Gastroesophageal sphincter (tissue), 4 donors: ENCODE results near the gene SSUH2. TPM values are rescaled to one million over a fixed set of nuclear protein-coding genes. Genes with fewer than 3 reads are reported as not detected.

Experiments
- ATAC-seq: fragments of 150-250 bp; one replicate; pipeline ENCODE4 v1.9.1; 2016; ENCODE audit warnings: mild to moderate bottlenecking, moderate library complexity
- H3K27ac ChIP-seq, 4 donors: fragments of 200-600 bp; sonication (generic) in 3 of 4; 1 replicate in 3 of 4; 2 replicates in 1 of 4; pipeline ENCODE4 v1.5.1; 2016 to 2019
- H3K27me3 ChIP-seq: fragments of 200-600 bp; sonication (generic); one replicate; pipeline ENCODE4 v1.5.1; 2019
- H3K36me3 ChIP-seq, 2 donors: fragments of 200-600 bp; sonication (generic); one replicate each; pipeline ENCODE4 v1.5.1; 2019; ENCODE audit warnings: control low read depth in 1 of 2
- H3K4me1 ChIP-seq, 3 donors: fragments of 200-600 bp; sonication (generic); 1 replicate in 2 of 3; 2 replicates in 1 of 3; pipeline ENCODE4 v1.5.1; 2016 to 2019; ENCODE audit warnings: control low read depth in 2 of 3
- H3K4me3 ChIP-seq, 2 donors: fragments of 200-600 bp; sonication (generic); one replicate each; pipeline ENCODE4 v1.5.1; 2019; ENCODE audit warnings: mild to moderate bottlenecking in 1 of 2, moderate library complexity in 1 of 2
- H3K9me3 ChIP-seq, 3 donors: fragments of 200-600 bp; sonication (generic); one replicate each; pipeline ENCODE4 v1.5.1; 2017 to 2019; ENCODE audit warnings: control low read depth in 2 of 3
- EP300 ChIP-seq: sonication (generic); formaldehyde crosslinking; IDR thresholded peaks from one replicate; pipeline ENCODE4 v1.6.1; 2017; ENCODE audit warnings: antibody characterized with exemption, mild to moderate bottlenecking
- POLR2A ChIP-seq, 2 donors: fragments of 450-650 bp; IDR thresholded peaks; one replicate each; pipeline ENCODE4 v1.6.1; 2017; ENCODE audit warnings: antibody characterized with exemption in 2 of 2, mild to moderate bottlenecking in 2 of 2, moderate library complexity in 1 of 2
- POLR2AphosphoS5 ChIP-seq: sonication (generic); formaldehyde crosslinking; IDR thresholded peaks from one replicate; pipeline ENCODE4 v1.6.1; 2017; ENCODE audit warnings: antibody characterized with exemption
- WGBS, 2 donors: methylation state at CpG; one replicate each; pipeline ENCODE4 v1.1.5; 2018; ENCODE audit warnings: low coverage in 1 of 2; 5-methylcytosine and 5-hydroxymethylcytosine counted together
- total RNA-seq, 4 donors: library from RNA; depleted of rRNA; stranded (reverse); fragments of >200 nt; gene quantifications; one replicate each; pipeline ENCODE4 v1.1.0, GENCODE V29; 2016
- TF ChIP-seq, protein P1 (sequence below), 4 experiments: fragments of 200-600 bp in 2 of 4; fragments of 450-650 bp in 2 of 4; sonication (generic) in 1 of 4; IDR thresholded peaks; one replicate each; pipeline ENCODE4 v1.5.1; 2017 to 2019; ENCODE audit warnings: antibody characterized with exemption in 4 of 4, mild to moderate bottlenecking in 2 of 4, moderate library complexity in 2 of 4

Gene SSUH2
- total RNA-seq, 4 donors from 2014 or later = 0.27 to 3.8 TPM; not detected in 2

DNA sequence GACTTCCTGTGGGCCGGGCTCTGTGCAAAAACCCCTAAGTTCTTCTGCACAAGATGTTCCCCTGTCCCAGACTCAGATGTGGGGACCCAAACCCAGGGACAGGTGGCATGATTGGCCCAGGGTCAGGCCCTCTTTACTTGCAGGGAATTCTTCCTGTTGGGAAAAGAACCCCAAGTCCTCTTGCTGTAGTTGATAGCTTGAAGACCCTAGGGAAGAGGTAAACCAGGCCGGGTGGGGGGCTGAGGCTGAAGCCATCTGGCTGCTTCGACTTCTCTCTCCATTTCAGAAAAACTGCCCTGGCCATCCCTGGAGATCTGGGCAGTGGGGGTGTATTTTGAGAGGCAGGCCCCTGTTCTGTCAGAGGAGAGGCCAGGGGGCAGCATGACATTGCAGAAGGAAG, 23.5 kb downstream of the SSUH2 start:
- Histone ChIP-seq H3K36me3 (no peaks in the 10 kb centered on the region), H3K4me3 (no peak overlapping the region), H3K27ac (no peak overlapping the region), H3K4me1 (peaks cover 0 to 12% (median 5%) of the 10 kb centered on the region in 3 donors), H3K27me3 (no peaks in the 10 kb centered on the region), H3K9me3 (no peaks in the 10 kb centered on the region)
- 83% methylated on average over 1 of the region's 3 CpGs; no CpG with 5 or more reads in 1 of the 2 donors for WGBS, 2 donors
- TF ChIP-seq, protein P1, sequence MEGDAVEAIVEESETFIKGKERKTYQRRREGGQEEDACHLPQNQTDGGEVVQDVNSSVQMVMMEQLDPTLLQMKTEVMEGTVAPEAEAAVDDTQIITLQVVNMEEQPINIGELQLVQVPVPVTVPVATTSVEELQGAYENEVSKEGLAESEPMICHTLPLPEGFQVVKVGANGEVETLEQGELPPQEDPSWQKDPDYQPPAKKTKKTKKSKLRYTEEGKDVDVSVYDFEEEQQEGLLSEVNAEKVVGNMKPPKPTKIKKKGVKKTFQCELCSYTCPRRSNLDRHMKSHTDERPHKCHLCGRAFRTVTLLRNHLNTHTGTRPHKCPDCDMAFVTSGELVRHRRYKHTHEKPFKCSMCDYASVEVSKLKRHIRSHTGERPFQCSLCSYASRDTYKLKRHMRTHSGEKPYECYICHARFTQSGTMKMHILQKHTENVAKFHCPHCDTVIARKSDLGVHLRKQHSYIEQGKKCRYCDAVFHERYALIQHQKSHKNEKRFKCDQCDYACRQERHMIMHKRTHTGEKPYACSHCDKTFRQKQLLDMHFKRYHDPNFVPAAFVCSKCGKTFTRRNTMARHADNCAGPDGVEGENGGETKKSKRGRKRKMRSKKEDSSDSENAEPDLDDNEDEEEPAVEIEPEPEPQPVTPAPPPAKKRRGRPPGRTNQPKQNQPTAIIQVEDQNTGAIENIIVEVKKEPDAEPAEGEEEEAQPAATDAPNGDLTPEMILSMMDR (IDR thresholded peaks at IDR 0.05) = no peak
- TF ChIP-seq POLR2A (IDR thresholded peaks at IDR 0.05) = no peak
- TF ChIP-seq EP300 = no peak
- TF ChIP-seq POLR2AphosphoS5 = no peak
- ATAC-seq = no peak

DNA sequence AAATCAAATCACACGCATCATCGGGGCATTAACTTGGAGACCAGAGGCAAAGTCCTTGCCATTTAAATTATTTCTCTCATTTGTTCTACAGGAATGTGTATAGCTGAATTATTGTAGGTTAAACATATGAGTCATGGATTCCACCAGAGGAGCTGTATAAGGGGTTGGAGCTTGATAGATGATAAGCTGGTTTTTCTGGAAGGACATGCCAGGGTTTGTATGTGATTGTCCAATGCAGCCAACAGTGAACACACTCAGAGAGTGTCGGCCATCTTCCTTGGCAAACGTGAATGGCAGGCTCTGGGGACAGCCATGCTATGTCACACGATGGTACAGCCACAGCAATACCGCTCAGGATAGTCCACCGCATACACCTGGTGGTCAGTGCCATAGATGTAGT, 25.1 kb downstream of the SSUH2 start:
- Histone ChIP-seq H3K4me1 (peaks cover 0 to 12% (median 5%) of the 10 kb centered on the region in 3 donors), H3K27ac (no peak overlapping the region), H3K36me3 (no peaks in the 10 kb centered on the region), H3K4me3 (no peak overlapping the region), H3K27me3 (no peaks in the 10 kb centered on the region), H3K9me3 (no peaks in the 10 kb centered on the region)
- WGBS, 2 donors = 81 to 93% methylated on average over 6 to 7 of the region's 7 CpGs
- ATAC-seq = no peak
- TF ChIP-seq POLR2AphosphoS5 (no peak), EP300 (no peak), POLR2A (IDR thresholded peaks at IDR 0.05) (no peak)
- TF ChIP-seq, protein P1 (IDR thresholded peaks at IDR 0.05) = no peak

DNA sequence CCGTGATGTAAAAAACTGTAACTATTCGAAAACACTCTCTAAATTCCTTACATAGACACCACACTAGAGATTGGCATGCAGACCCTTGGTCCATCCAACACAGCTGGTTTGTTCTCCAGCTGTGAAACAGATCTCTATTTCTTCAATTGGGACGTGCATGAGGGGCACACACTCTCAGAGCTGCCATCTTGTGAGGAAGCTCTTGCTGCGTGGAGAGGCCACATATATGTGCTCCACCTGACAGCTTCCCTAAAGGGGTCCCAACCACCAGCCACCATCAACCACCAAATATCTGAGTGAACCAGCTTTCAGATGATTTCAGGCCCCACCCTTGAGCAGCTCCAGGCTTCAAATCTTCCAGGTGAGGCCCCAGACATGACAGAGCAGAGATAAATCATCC, 25.6 kb downstream of the SSUH2 start:
- 80% methylated on average over 2 of the region's 4 CpGs; no CpG with 5 or more reads in 1 of the 2 donors for WGBS, 2 donors
- no peak for ATAC-seq
- Histone ChIP-seq H3K27ac (no peak overlapping the region), H3K9me3 (no peaks in the 10 kb centered on the region), H3K36me3 (no peaks in the 10 kb centered on the region), H3K27me3 (no peaks in the 10 kb centered on the region), H3K4me1 (peaks cover 0 to 12% (median 5%) of the 10 kb centered on the region in 3 donors), H3K4me3 (no peak overlapping the region)
- TF ChIP-seq, protein P1 (IDR thresholded peaks at IDR 0.05) = no peak
- TF ChIP-seq POLR2AphosphoS5 (no peak), POLR2A (IDR thresholded peaks at IDR 0.05) (no peak), EP300 (no peak)

DNA sequence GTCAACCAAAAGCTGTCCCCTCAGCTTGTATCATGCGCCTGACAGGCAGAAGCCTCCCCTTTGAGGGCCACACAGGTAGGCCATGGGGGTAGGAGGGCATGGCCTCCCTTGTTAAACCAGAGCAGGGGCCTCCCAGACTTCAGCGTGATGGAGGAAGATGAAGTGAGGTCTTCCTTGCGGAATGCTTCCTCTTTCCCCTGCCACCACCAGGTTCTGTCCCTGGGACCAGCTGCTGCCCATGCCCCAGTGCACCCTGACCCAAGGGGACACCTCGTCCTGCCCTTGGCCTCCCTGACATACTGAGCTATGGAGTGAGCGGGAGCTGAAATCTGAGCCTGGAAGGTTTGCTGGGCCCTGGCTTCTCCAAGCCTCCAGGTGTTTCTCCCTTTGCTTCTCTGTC, 26.7 kb downstream of the SSUH2 start:
- 85 to 100% methylated on average over 1 to 4 of the region's 5 CpGs for WGBS, 2 donors
- Histone ChIP-seq H3K27ac (no peak overlapping the region), H3K27me3 (no peaks in the 10 kb centered on the region), H3K4me3 (no peak overlapping the region), H3K4me1 (peaks cover 0 to 5% (median 0%) of the 10 kb centered on the region in 3 donors), H3K9me3 (no peaks in the 10 kb centered on the region), H3K36me3 (no peaks in the 10 kb centered on the region)
- TF ChIP-seq, protein P1 (IDR thresholded peaks at IDR 0.05) = no peak
- TF ChIP-seq POLR2A (IDR thresholded peaks at IDR 0.05) (no peak), EP300 (no peak), POLR2AphosphoS5 (no peak)
- no peak for ATAC-seq

DNA sequence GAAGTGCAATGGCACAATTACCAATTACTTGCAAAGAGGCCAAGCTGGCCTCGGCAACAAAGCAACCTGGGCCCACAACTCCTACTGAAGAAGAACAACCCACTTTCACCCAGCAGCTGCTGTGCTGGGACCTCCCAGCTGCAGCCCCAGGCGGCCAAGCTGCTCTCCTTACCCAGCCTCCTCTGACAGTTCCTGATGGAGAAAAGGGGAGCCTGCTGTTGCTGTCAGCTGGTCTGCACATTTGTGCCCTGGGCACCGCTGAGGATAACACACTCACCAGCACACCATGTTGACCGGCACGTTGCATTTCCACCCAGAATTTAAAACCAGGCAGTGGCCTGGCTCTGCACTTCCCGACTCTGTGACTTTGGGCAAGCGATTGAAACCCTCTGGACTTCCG, 33.6 kb downstream of the SSUH2 start:
- H3K27ac ChIP-seq = no peak overlapping the region
- no peak overlapping the region for H3K4me3 ChIP-seq
- 80 to 84% methylated on average over 2 to 7 of the region's 8 CpGs for WGBS, 2 donors
- peaks cover 5% of the 10 kb centered on the region for H3K27me3 ChIP-seq
- no peak for ATAC-seq
- peaks cover 0 to 14% (median 0%) of the 10 kb centered on the region in 3 donors for H3K4me1 ChIP-seq
- H3K36me3 ChIP-seq = no peaks in the 10 kb centered on the region
- no peaks in the 10 kb centered on the region for H3K9me3 ChIP-seq
- TF ChIP-seq POLR2A (IDR thresholded peaks at IDR 0.05) (no peak), POLR2AphosphoS5 (no peak), EP300 (no peak)
- TF ChIP-seq, protein P1 (IDR thresholded peaks at IDR 0.05) = no peak
